A673 (cell line): ENCODE data around the gene PPP5C.

Experiments
- EZH2 ChIP-seq: fragments of 200-600 bp; sonication (generic); IDR thresholded peaks from 2 replicates; pipeline ENCODE4 v1.6.1; 2017; ENCODE audit warnings: borderline replicate concordance, low read depth, mild to moderate bottlenecking, mixed read lengths, antibody characterized with exemption, low read length; ENCODE audit not compliant: poor library complexity, severe bottlenecking
- TF ChIP-seq, protein P1 (sequence below): fragments of 300-800, 200-600 bp; sonication (generic); conservative IDR thresholded peaks from 2 replicates; pipeline ENCODE4 v1.5.1; 2017; ENCODE audit warnings: low read depth, mild to moderate bottlenecking, antibody characterized with exemption, low read length, moderate library complexity, mixed read lengths

DNA sequence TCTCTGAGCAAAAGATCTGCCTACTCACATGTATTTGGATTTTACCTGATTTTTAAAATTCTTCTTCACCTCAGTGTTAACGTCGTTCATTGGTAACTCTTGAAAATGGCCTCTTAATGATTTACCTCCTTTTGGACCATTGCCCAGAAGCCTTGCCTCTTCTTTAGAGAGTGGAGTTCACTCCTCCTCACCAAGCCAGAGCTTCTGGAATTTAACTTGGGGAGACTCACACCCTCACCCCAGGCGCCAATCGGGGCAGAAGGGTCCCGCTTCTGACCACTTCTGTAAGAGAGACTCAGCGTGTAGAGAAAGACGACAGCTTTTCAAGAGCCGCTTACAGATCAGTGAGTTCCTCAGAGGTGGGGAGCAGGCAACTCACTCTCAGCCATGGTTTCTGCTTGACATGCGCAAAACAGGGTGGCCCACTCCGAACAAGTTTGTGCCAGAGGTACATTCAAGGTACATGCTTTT lies 79.2 kb downstream of the PPP5C start:
- TF ChIP-seq, protein P1, sequence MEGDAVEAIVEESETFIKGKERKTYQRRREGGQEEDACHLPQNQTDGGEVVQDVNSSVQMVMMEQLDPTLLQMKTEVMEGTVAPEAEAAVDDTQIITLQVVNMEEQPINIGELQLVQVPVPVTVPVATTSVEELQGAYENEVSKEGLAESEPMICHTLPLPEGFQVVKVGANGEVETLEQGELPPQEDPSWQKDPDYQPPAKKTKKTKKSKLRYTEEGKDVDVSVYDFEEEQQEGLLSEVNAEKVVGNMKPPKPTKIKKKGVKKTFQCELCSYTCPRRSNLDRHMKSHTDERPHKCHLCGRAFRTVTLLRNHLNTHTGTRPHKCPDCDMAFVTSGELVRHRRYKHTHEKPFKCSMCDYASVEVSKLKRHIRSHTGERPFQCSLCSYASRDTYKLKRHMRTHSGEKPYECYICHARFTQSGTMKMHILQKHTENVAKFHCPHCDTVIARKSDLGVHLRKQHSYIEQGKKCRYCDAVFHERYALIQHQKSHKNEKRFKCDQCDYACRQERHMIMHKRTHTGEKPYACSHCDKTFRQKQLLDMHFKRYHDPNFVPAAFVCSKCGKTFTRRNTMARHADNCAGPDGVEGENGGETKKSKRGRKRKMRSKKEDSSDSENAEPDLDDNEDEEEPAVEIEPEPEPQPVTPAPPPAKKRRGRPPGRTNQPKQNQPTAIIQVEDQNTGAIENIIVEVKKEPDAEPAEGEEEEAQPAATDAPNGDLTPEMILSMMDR: no peak
- TF ChIP-seq EZH2: no peak
